SK-N-SH (cell line): Measurements from ENCODE around the gene CIDEB. TPM values are rescaled to one million over a fixed set of nuclear protein-coding genes. Genes with fewer than 3 reads are reported as not detected.

Experiments used
- CTCF ChIA-PET: fragments of 300-600, 350-600 bp; formaldehyde crosslinking; extraction: SDS; loops from one replicate; lab custom pipeline; 2021; lab: Yijun Ruan, JAX
- POLR2A ChIA-PET: fragments of 350-600 bp; sonication (Branson Sonifier 250); formaldehyde crosslinking; extraction: SDS; loops from one replicate; lab custom pipeline; 2020; ENCODE audit warnings: antibody characterized with exemption, inconsistent platforms; lab: Yijun Ruan, JAX
- DNase-seq: peaks from one replicate; pipeline ENCODE4 v3.0.0; 2012
- H2AFZ ChIP-seq: fragments of 200-600 bp; sonication (generic); 2 replicates; pipeline ENCODE4 v1.8.1; 2016; ENCODE audit warnings: antibody characterized with exemption, mild to moderate bottlenecking, low read depth
- H3F3A ChIP-seq: fragments of 200-600 bp; sonication (generic); replicated peaks from 2 replicates; pipeline ENCODE3; 2016; ENCODE audit warnings: antibody characterized with exemption, mild to moderate bottlenecking; ENCODE audit not compliant: insufficient read depth
- H3K27ac ChIP-seq, 2 experiments: fragments of 200-500 bp in 1 of 2; fragments of 200-600 bp in 1 of 2; sonication (Bioruptor generic) in 1 of 2; sonication (generic), shearing (Covaris generic) in 1 of 2; 2 replicates each; pipeline versions ENCODE4 v1.5.1 to v1.6.1; 2014 to 2016; ENCODE audit warnings: low read depth in 2 of 2, inconsistent platforms in 1 of 2, low read length in 1 of 2, mild to moderate bottlenecking in 1 of 2, mixed read lengths in 1 of 2
- H3K27me3 ChIP-seq: fragments of 200-600 bp; sonication (generic), shearing (Covaris generic); 2 replicates; pipeline ENCODE4 v1.6.1; 2016; ENCODE audit warnings: mixed run types; ENCODE audit not compliant: insufficient read depth
- H3K36me3 ChIP-seq, 2 experiments: fragments of 200-500 bp in 1 of 2; fragments of 200-600 bp in 1 of 2; sonication (Bioruptor generic) in 1 of 2; sonication (generic) in 1 of 2; replicated peaks in 1 of 2; 2 replicates each; pipeline versions ENCODE3 to v1.5.1; 2014 to 2016; ENCODE audit warnings: low read length in 1 of 2, mild to moderate bottlenecking in 1 of 2; ENCODE audit not compliant: insufficient read depth in 2 of 2, control insufficient read depth in 1 of 2
- H3K4me1 ChIP-seq, 2 experiments: fragments of 200-500 bp in 1 of 2; fragments of 200-600 bp in 1 of 2; sonication (Bioruptor generic) in 1 of 2; sonication (generic), shearing (Covaris generic) in 1 of 2; 2 replicates each; pipeline versions ENCODE4 v1.5.1 to v1.6.1; 2014 to 2016; ENCODE audit warnings: low read depth in 1 of 2, low read length in 1 of 2, mixed run types in 1 of 2; ENCODE audit not compliant: insufficient read depth in 2 of 2, control insufficient read depth in 1 of 2
- H3K4me2 ChIP-seq: fragments of 200-600 bp; sonication (generic), shearing (Covaris generic); 2 replicates; pipeline ENCODE4 v1.6.1; 2017; ENCODE audit warnings: mixed run types
- H3K4me3 ChIP-seq, 2 experiments: fragments of 200-500 bp in 1 of 2; fragments of 200-600 bp in 1 of 2; sonication (Bioruptor generic) in 1 of 2; sonication (generic), shearing (Covaris generic) in 1 of 2; 2 replicates each; pipeline versions ENCODE4 v1.5.1 to v1.8.1; 2014 to 2016; ENCODE audit warnings: low read depth in 2 of 2, inconsistent platforms in 1 of 2, low read length in 1 of 2, mild to moderate bottlenecking in 1 of 2, mixed read lengths in 1 of 2, moderate library complexity in 1 of 2
- H3K79me2 ChIP-seq: fragments of 200-600 bp; sonication (generic); 2 replicates; pipeline ENCODE4 v1.8.1; 2017; ENCODE audit warnings: mild to moderate bottlenecking; ENCODE audit not compliant: insufficient read depth
- H3K9ac ChIP-seq: fragments of 200-600 bp; sonication (generic); 2 replicates; pipeline ENCODE4 v1.6.1; 2017; ENCODE audit warnings: mixed run types
- H3K9me2 ChIP-seq: fragments of 200-600 bp; sonication (generic); 2 replicates; pipeline ENCODE4 v1.6.1; 2017; ENCODE audit warnings: mixed run types
- H3K9me3 ChIP-seq: fragments of 200-600 bp; sonication (generic); 2 replicates; pipeline ENCODE4 v1.6.1; 2017; ENCODE audit warnings: mixed run types, mild to moderate bottlenecking, moderate library complexity
- H4K20me1 ChIP-seq: fragments of 200-600 bp; sonication (generic); 2 replicates; pipeline ENCODE4 v1.6.1; 2017; ENCODE audit warnings: mild to moderate bottlenecking, mixed run types; ENCODE audit not compliant: insufficient read depth
- ELF1 ChIP-seq: IDR thresholded peaks from 2 replicates; pipeline ENCODE4 v1.4.0; 2012
- FOSL2 ChIP-seq: IDR thresholded peaks from 2 replicates; pipeline ENCODE4 v1.4.0; 2012; ENCODE audit warnings: low read depth, mild to moderate bottlenecking, moderate library complexity, borderline replicate concordance
- GABPA ChIP-seq: IDR thresholded peaks from 2 replicates; pipeline ENCODE4 v1.4.0; 2012; ENCODE audit warnings: low read depth, mild to moderate bottlenecking
- GATA2 ChIP-seq: sonication (generic); formaldehyde crosslinking; IDR thresholded peaks from 2 replicates; pipeline ENCODE4 v1.5.0; 2020; ENCODE audit warnings: mild to moderate bottlenecking, missing genetic modification reagents
- MEF2A ChIP-seq: IDR thresholded peaks from 2 replicates; pipeline ENCODE4 v1.4.0; 2012; ENCODE audit warnings: low read depth, borderline replicate concordance
- NRF1 ChIP-seq: IDR thresholded peaks from 2 replicates; pipeline ENCODE4 v1.6.1; 2012; ENCODE audit warnings: low read depth, mild to moderate bottlenecking, low read length
- RAD21 ChIP-seq: IDR thresholded peaks from 2 replicates; pipeline ENCODE4 v1.6.1; 2012; ENCODE audit warnings: mild to moderate bottlenecking, low read length
- RCOR1 ChIP-seq: fragments of 150-350 bp; IDR thresholded peaks from 2 replicates; pipeline ENCODE4 v1.6.1; 2017; ENCODE audit warnings: antibody characterized with exemption, low read length
- RFX5 ChIP-seq: IDR thresholded peaks from 2 replicates; pipeline ENCODE4 v1.6.1; 2012; ENCODE audit warnings: mild to moderate bottlenecking, improper control_type of control experiment, low read length
- TEAD4 ChIP-seq: IDR thresholded peaks from 2 replicates; pipeline ENCODE4 v1.4.0; 2012; ENCODE audit warnings: mild to moderate bottlenecking, borderline replicate concordance; ENCODE audit not compliant: insufficient read depth
- WGBS: methylation state at CpG from one replicate; pipeline ENCODE4 v1.1.6; 2017; ENCODE audit warnings: low lambda C conversion rate; 5-methylcytosine and 5-hydroxymethylcytosine counted together
- polyA plus RNA-seq, 3 experiments: library from polyadenylated mRNA; depleted of rRNA; stranded (reverse); fragments of >200 nt; gene quantifications; 2 replicates each; pipeline ENCODE4 v1.2.3, GENCODE V29; 2012
- TF ChIP-seq, protein P1 (sequence below): IDR thresholded peaks from 2 replicates; pipeline ENCODE4 v1.4.0; 2012; ENCODE audit warnings: low read depth, borderline replicate concordance
- TF ChIP-seq, protein P2 (sequence below): IDR thresholded peaks from 2 replicates; pipeline ENCODE4 v1.4.0; 2012; ENCODE audit warnings: low read depth
- TF ChIP-seq, protein P3 (sequence below): IDR thresholded peaks from 2 replicates; pipeline ENCODE4 v1.6.1; 2012; ENCODE audit warnings: mild to moderate bottlenecking, low read depth, low read length, moderate library complexity
- TF ChIP-seq, protein P4 (sequence below): fragments of 150-350 bp; IDR thresholded peaks from 2 replicates; pipeline ENCODE4 v1.6.1; 2017; ENCODE audit warnings: antibody characterized with exemption, low read length, low read depth, borderline replicate concordance

The CIDEB gene
- polyA plus RNA-seq, 1 of the 3 experiments (the other 2 are of a cell fraction) = 0.05 TPM

DNA sequence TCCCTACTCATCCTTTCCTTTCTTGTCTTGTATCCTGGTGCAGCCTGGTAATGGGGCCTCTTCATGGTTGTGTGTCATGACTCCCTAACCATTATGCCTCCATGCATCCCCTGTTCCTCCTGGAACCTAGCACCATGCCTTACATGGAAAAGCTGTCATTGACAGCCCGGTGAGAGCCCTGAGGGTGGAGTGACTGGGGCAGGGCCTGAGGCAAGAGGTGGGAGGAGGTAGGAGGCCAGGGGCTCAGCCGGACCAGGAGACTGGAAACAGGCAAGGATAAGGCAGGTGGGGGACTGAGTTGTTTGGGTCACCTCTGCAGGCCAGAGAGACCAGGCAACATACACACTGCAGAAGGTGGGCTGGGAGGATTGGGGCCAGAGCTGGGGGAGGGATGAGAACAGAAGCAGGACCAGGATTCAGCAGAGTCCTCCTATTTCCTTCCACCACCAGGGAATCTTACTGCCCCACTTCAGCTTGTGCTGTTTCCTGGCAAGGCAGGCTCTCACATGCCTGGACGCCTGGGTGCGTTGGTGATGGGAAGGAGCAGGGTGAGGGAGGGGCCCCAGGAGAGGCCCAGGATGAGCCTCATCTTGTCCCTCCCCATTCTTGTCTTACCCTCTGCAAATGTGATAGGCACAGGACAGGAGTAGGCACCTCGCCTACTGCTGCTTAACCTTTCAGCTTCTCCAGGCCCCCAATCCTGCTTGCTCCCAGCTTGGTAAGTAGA lies 1.9 kb upstream of the CIDEB start, which contains the start of gene LTB4R2:
Gene LTB4R2 (plus strand): TSS at position 603 of the 727 bp plus-strand sequence. CDS start 525 bp downstream, outside the sequence.
- 98% methylated on average over 5 of the region's 5 CpGs for WGBS
- no peaks in the 10 kb centered on the region for H3K9me3 ChIP-seq
- no peak within 1 kb of the TSS for H3K9ac ChIP-seq
- no peaks in the 10 kb centered on the region for H4K20me1 ChIP-seq
- H3K4me3 ChIP-seq = no peak within 1 kb of the TSS
- no peak for TF ChIP-seq RAD21
- TF ChIP-seq, protein P1, sequence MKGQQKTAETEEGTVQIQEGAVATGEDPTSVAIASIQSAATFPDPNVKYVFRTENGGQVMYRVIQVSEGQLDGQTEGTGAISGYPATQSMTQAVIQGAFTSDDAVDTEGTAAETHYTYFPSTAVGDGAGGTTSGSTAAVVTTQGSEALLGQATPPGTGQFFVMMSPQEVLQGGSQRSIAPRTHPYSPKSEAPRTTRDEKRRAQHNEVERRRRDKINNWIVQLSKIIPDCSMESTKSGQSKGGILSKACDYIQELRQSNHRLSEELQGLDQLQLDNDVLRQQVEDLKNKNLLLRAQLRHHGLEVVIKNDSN = no peak
- TF ChIP-seq NRF1 = no peak
- no peak for TF ChIP-seq ELF1
- TF ChIP-seq, protein P2, sequence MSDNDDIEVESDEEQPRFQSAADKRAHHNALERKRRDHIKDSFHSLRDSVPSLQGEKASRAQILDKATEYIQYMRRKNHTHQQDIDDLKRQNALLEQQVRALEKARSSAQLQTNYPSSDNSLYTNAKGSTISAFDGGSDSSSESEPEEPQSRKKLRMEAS = no peak
- no peak for TF ChIP-seq RFX5
- TF ChIP-seq FOSL2 = no peak
- TF ChIP-seq GABPA = no peak
- TF ChIP-seq MEF2A = no peak
- TF ChIP-seq, protein P3, sequence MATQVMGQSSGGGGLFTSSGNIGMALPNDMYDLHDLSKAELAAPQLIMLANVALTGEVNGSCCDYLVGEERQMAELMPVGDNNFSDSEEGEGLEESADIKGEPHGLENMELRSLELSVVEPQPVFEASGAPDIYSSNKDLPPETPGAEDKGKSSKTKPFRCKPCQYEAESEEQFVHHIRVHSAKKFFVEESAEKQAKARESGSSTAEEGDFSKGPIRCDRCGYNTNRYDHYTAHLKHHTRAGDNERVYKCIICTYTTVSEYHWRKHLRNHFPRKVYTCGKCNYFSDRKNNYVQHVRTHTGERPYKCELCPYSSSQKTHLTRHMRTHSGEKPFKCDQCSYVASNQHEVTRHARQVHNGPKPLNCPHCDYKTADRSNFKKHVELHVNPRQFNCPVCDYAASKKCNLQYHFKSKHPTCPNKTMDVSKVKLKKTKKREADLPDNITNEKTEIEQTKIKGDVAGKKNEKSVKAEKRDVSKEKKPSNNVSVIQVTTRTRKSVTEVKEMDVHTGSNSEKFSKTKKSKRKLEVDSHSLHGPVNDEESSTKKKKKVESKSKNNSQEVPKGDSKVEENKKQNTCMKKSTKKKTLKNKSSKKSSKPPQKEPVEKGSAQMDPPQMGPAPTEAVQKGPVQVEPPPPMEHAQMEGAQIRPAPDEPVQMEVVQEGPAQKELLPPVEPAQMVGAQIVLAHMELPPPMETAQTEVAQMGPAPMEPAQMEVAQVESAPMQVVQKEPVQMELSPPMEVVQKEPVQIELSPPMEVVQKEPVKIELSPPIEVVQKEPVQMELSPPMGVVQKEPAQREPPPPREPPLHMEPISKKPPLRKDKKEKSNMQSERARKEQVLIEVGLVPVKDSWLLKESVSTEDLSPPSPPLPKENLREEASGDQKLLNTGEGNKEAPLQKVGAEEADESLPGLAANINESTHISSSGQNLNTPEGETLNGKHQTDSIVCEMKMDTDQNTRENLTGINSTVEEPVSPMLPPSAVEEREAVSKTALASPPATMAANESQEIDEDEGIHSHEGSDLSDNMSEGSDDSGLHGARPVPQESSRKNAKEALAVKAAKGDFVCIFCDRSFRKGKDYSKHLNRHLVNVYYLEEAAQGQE = no peak
- no peak for TF ChIP-seq TEAD4
- TF ChIP-seq GATA2 (CRISPR knock-in tag) = no peak
- no peak for TF ChIP-seq RCOR1
- TF ChIP-seq, protein P4, sequence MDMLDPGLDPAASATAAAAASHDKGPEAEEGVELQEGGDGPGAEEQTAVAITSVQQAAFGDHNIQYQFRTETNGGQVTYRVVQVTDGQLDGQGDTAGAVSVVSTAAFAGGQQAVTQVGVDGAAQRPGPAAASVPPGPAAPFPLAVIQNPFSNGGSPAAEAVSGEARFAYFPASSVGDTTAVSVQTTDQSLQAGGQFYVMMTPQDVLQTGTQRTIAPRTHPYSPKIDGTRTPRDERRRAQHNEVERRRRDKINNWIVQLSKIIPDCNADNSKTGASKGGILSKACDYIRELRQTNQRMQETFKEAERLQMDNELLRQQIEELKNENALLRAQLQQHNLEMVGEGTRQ = no peak
- no peak within 1 kb of the TSS for H2AFZ ChIP-seq
- H3K79me2 ChIP-seq = no peaks in the 10 kb centered on the region
- no peak within 1 kb of the TSS for H3K4me2 ChIP-seq
- DNase-seq = no peak
- H3K4me1 ChIP-seq = peaks cover 0 to 2% of the 10 kb centered on the region in 2 experiments; a peak in 1 of 4 replicates
- H3K9me2 ChIP-seq = no peaks in the 10 kb centered on the region
- ChIA-PET POLR2A (no interaction called here), CTCF (interaction anchor here (1.3 to 6.7 kb wide), 8 partner anchors 10 to 132 kb away, joined by 4 to 115 read pairs (median 40); partner anchors contain the start of genes DHRS1, NOP9 and TINF2)
- H3K36me3 ChIP-seq = peaks cover 6 to 49% of the 10 kb centered on the region in 2 experiments
- H3F3A ChIP-seq = peaks cover 4% of the 10 kb centered on the region
- no peak within 1 kb of the TSS for H3K27ac ChIP-seq
- H3K27me3 ChIP-seq = no peaks in the 10 kb centered on the region
